Right forelimb (tissue), 1 donor: ENCODE measurements around the gene PRRC2B.
"Not testable (repeated sequence)": the region's sequence is repeated elsewhere in the genome, so short reads cannot be mapped to it uniquely, and the experiment has no call there.

ENCODE experiments used
- DNase-seq: peaks from one replicate; pipeline ENCODE4 v3.0.0-alpha.2; 2018

The PRRC2B gene

GRCh38 chr9:131438190-131438589 lies 44.3 kb downstream of the PRRC2B start:
- DNase-seq = no peak

- no peak for DNase-seq
These were observed 45.3 kb downstream of the PRRC2B start for GRCh38 chr9:131439224-131439623.

- no peak for DNase-seq
These were observed 47.6 kb downstream of the PRRC2B start for GRCh38 chr9:131441441-131441840.

GRCh38 chr9:131442351-131442750 lies 48.5 kb downstream of the PRRC2B start:
- no peak for DNase-seq

- no peak for DNase-seq
These were observed 49.8 kb downstream of the PRRC2B start for GRCh38 chr9:131443648-131444047.

- DNase-seq = no peak
These were observed 52.4 kb downstream of the PRRC2B start for GRCh38 chr9:131446276-131446675.

- DNase-seq = no peak
These were observed 53.3 kb downstream of the PRRC2B start for GRCh38 chr9:131447148-131447547.

GRCh38 chr9:131447600-131447999 lies 53.7 kb downstream of the PRRC2B start:
- no peak for DNase-seq

- no peak for DNase-seq
These were observed 54.9 kb downstream of the PRRC2B start for GRCh38 chr9:131448818-131449217.

- DNase-seq = no peak
These were observed 55.4 kb downstream of the PRRC2B start for GRCh38 chr9:131449276-131449675.

GRCh38 chr9:131454028-131454427 lies 60.1 kb downstream of the PRRC2B start:
- DNase-seq = no peak

- DNase-seq = not testable (repeated sequence)
These were observed 61.8 kb downstream of the PRRC2B start for GRCh38 chr9:131455655-131456054.

GRCh38 chr9:131457746-131458145 lies 63.9 kb downstream of the PRRC2B start:
- no peak for DNase-seq

GRCh38 chr9:131459056-131459455 lies 65.2 kb downstream of the PRRC2B start:
- no peak for DNase-seq

GRCh38 chr9:131461166-131461565 lies 67.3 kb downstream of the PRRC2B start:
- DNase-seq = no peak

GRCh38 chr9:131464354-131465000 lies 70.6 kb downstream of the PRRC2B start:
- no peak for DNase-seq

- no peak for DNase-seq
These were observed 71.5 kb downstream of the PRRC2B start for GRCh38 chr9:131465401-131465800.

GRCh38 chr9:131467214-131467935 lies 73.5 kb downstream of the PRRC2B start:
- no peak for DNase-seq

- no peak for DNase-seq
These were observed 74.1 kb downstream of the PRRC2B start for GRCh38 chr9:131468031-131468430.

- no peak for DNase-seq
These were observed 75.5 kb downstream of the PRRC2B start for GRCh38 chr9:131469356-131469755.

- DNase-seq = no peak
These were observed 76.1 kb downstream of the PRRC2B start for GRCh38 chr9:131469951-131470350.

GRCh38 chr9:131470581-131470991 lies 76.7 kb downstream of the PRRC2B start:
- DNase-seq = no peak

- DNase-seq = not testable (repeated sequence)
These were observed 78.2 kb downstream of the PRRC2B start for GRCh38 chr9:131472085-131472484.

GRCh38 chr9:131473198-131473885 lies 79.5 kb downstream of the PRRC2B start:
- peak; percentile 13 for DNase-seq
